Smooth muscle cell (in vitro differentiated cells): ENCODE data around the gene OSER1. TPM values are rescaled to one million over a fixed set of nuclear protein-coding genes. Genes with fewer than 3 reads are reported as not detected.

Source experiments
- DNase-seq: peaks from one replicate; lab custom pipeline; 2025; ENCODE audit not compliant: unreplicated experiment; lab: John Stamatoyannopoulos, UW
- H2AFZ ChIP-seq: fragments of 200-600 bp; sonication (generic); 2 replicates; pipeline ENCODE4 v1.6.0; 2016; ENCODE audit warnings: antibody characterized with exemption, low read depth, mild to moderate bottlenecking
- H3F3A ChIP-seq: fragments of 200-600 bp; sonication (generic); 2 replicates; pipeline ENCODE4 v1.6.0; 2017; ENCODE audit warnings: antibody characterized with exemption, low read depth
- H3K27ac ChIP-seq: fragments of 200-600 bp; sonication (generic); 2 replicates; pipeline ENCODE4 v1.5.1; 2016; ENCODE audit warnings: low read depth, mild to moderate bottlenecking
- H3K27me3 ChIP-seq: fragments of 200-600 bp; sonication (generic); 2 replicates; pipeline ENCODE4 v1.6.1; 2016; ENCODE audit warnings: low read depth, mild to moderate bottlenecking
- H3K36me3 ChIP-seq: fragments of 200-600 bp; sonication (generic); 2 replicates; pipeline ENCODE4 v1.5.1; 2016; ENCODE audit warnings: low read depth
- H3K4me1 ChIP-seq: fragments of 200-600 bp; sonication (generic); 2 replicates; pipeline ENCODE4 v1.5.1; 2016; ENCODE audit warnings: low read depth
- H3K4me2 ChIP-seq: fragments of 200-600 bp; sonication (generic); 2 replicates; pipeline ENCODE4 v1.6.0; 2016; ENCODE audit warnings: mild to moderate bottlenecking
- H3K4me3 ChIP-seq: fragments of 200-600 bp; sonication (generic); 2 replicates; pipeline ENCODE4 v1.5.1; 2016; ENCODE audit warnings: mild to moderate bottlenecking
- H3K79me2 ChIP-seq: fragments of 200-600 bp; sonication (generic); 2 replicates; pipeline ENCODE4 v1.6.0; 2016; ENCODE audit warnings: low read depth, mild to moderate bottlenecking
- H3K9ac ChIP-seq: fragments of 200-600 bp; sonication (generic); 2 replicates; pipeline ENCODE4 v1.6.0; 2016; ENCODE audit warnings: low read depth
- H3K9me3 ChIP-seq: fragments of 200-600 bp; sonication (generic); replicated peaks from 2 replicates; pipeline ENCODE4 v1.5.1; 2016; ENCODE audit warnings: low read depth
- H4K20me1 ChIP-seq: fragments of 200-600 bp; sonication (generic); 2 replicates; pipeline ENCODE4 v1.6.0; 2016; ENCODE audit warnings: low read depth
- WGBS: methylation state at CpG from one replicate; pipeline ENCODE4 v1.1.7; 2016; ENCODE audit warnings: low lambda C conversion rate; 5-methylcytosine and 5-hydroxymethylcytosine counted together
- polyA plus RNA-seq: library from polyadenylated mRNA; unstranded; fragments of >200 nt; fragmentation: Nextera tagmentation; extraction: Ambion mirVana; gene quantifications from 2 replicates; pipeline ENCODE4 v1.2.1, GENCODE V29; 2016
- total RNA-seq: library from RNA; depleted of rRNA; stranded (reverse); fragments of >200 nt; gene quantifications from 2 replicates; pipeline ENCODE4 v1.2.3, GENCODE V29; 2014
- TF ChIP-seq, protein P1 (sequence below): fragments of 200-600 bp; sonication (generic); IDR thresholded peaks from 2 replicates; pipeline ENCODE4 v1.5.1; 2017; ENCODE audit warnings: borderline replicate concordance, mild to moderate bottlenecking, antibody characterized with exemption; ENCODE audit not compliant: insufficient read depth, poor library complexity, severe bottlenecking

OSER1 gene
- total and polyA plus RNA-seq, 2 experiments from 2014 or later = 33.1 to 42.3 TPM

DNA sequence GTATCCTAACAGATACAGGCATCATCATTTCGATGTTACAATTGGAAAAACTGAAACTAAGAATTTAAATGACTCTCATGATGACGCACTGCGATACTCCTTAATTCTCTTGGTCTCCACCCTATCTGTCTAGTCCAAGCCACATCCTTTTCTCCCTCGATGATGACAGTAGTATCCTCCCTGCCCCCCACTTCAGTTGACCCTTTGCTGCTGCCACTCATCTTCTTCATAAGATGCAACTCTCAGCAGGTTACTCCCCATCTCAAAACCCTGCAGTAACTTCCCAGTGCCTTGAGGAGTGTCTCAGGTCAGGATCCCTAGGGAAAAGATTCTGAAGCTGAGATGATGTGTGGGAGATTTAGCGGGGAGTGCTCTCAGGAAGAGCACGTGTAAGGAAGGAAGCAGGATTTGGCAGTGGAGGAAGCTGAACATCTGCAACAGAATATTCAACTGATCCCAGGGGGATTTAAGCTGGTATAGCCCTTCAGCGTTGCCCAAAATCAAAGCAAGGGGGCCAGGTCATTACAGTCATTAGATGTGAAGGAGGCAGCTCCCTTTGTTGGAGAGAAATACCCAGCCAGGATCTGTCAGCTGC lies 39.7 kb downstream of the OSER1 start:
- DNase-seq = no peak
- H3K27me3 ChIP-seq = no peaks in the 10 kb centered on the region

DNA sequence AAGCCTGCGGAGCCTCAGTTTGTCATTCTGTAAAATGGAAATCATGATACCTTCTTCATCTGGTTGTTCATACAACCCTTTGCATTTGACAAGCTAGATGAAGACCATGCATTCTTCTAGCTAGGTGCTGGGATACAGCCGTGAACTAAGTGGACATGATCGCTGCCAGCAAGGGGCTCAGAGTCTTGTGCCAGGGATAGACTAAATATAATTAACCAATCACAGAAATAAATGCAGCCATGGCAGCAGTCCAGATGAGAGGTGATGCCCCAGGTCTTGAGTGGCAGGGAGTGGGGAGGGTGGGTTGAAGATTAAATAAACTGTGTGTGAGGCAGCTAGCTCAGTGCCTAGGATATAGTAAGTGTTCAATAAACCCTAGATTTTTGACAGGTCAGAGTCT lies 42.8 kb downstream of the OSER1 start:
- Histone ChIP-seq H3K4me1 (no peaks in the 10 kb centered on the region), H3K79me2 (no peaks in the 10 kb centered on the region), H2AFZ (no peak overlapping the region), H3K27me3 (no peaks in the 10 kb centered on the region), H3K36me3 (no peaks in the 10 kb centered on the region), H3K4me3 (no peak overlapping the region), H3F3A (peaks cover 5% of the 10 kb centered on the region), H4K20me1 (no peaks in the 10 kb centered on the region), H3K4me2 (no peak overlapping the region), H3K9me3 (no peaks in the 10 kb centered on the region), H3K9ac (no peak overlapping the region), H3K27ac (peak overlapping the region; percentile 92)
- TF ChIP-seq, protein P1, sequence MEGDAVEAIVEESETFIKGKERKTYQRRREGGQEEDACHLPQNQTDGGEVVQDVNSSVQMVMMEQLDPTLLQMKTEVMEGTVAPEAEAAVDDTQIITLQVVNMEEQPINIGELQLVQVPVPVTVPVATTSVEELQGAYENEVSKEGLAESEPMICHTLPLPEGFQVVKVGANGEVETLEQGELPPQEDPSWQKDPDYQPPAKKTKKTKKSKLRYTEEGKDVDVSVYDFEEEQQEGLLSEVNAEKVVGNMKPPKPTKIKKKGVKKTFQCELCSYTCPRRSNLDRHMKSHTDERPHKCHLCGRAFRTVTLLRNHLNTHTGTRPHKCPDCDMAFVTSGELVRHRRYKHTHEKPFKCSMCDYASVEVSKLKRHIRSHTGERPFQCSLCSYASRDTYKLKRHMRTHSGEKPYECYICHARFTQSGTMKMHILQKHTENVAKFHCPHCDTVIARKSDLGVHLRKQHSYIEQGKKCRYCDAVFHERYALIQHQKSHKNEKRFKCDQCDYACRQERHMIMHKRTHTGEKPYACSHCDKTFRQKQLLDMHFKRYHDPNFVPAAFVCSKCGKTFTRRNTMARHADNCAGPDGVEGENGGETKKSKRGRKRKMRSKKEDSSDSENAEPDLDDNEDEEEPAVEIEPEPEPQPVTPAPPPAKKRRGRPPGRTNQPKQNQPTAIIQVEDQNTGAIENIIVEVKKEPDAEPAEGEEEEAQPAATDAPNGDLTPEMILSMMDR = no peak
- DNase-seq = no peak
- 95% methylated on average over 3 of the region's 3 CpGs for WGBS

More for the DNA sequence above, 39.7 kb downstream of the OSER1 start:
- H3K4me2 ChIP-seq = no peak overlapping the region
- no peaks in the 10 kb centered on the region for H3K79me2 ChIP-seq
- no peaks in the 10 kb centered on the region for H3K36me3 ChIP-seq
- no peak overlapping the region for H2AFZ ChIP-seq
- H3F3A ChIP-seq = peaks cover 5% of the 10 kb centered on the region
- no peaks in the 10 kb centered on the region for H3K9me3 ChIP-seq
- TF ChIP-seq, protein P1 = no peak
- no peaks in the 10 kb centered on the region for H3K4me1 ChIP-seq
- H3K9ac ChIP-seq = no peak overlapping the region
- no peak overlapping the region for H3K27ac ChIP-seq
- WGBS = 84% methylated on average over 7 of the region's 7 CpGs
- H4K20me1 ChIP-seq = no peaks in the 10 kb centered on the region
- no peak overlapping the region for H3K4me3 ChIP-seq

DNA sequence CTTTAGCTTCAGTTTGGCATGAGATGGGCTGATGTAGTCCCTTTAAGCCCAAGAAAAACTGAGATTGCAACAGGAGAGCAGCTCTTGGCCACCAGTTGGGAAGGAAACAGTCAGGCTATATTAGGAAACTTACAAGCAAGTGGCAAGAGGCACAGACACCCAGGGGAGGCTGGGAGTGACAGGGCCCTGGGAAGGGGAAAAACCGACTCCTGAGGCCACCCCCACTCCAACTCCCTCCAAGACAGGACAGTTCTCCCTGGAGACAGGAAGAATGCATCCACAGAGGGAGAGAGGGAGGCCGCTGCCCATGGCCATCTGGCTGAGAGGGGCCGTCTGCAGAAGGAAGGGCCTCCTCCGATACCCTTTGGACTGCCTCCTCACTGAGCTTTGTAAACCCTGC lies 44.1 kb downstream of the OSER1 start:
- no peaks in the 10 kb centered on the region for H3K36me3 ChIP-seq
- TF ChIP-seq, protein P1 = no peak
- H3K9ac ChIP-seq = peak overlapping the region; percentile 61
- H3K9me3 ChIP-seq = no peaks in the 10 kb centered on the region
- peak overlapping the region; percentile 75 for H2AFZ ChIP-seq
- no peak overlapping the region for H3K4me3 ChIP-seq
- DNase-seq = peak; percentile 22
- peak overlapping the region; percentile 77 for H3K4me2 ChIP-seq
- no peaks in the 10 kb centered on the region for H3K4me1 ChIP-seq
- H3F3A ChIP-seq = peaks cover 5% of the 10 kb centered on the region
- H3K27ac ChIP-seq = peak overlapping the region; percentile 92
- WGBS = 19% methylated on average over 4 of the region's 4 CpGs
- no peaks in the 10 kb centered on the region for H3K27me3 ChIP-seq
- no peaks in the 10 kb centered on the region for H4K20me1 ChIP-seq
- H3K79me2 ChIP-seq = no peaks in the 10 kb centered on the region

DNA sequence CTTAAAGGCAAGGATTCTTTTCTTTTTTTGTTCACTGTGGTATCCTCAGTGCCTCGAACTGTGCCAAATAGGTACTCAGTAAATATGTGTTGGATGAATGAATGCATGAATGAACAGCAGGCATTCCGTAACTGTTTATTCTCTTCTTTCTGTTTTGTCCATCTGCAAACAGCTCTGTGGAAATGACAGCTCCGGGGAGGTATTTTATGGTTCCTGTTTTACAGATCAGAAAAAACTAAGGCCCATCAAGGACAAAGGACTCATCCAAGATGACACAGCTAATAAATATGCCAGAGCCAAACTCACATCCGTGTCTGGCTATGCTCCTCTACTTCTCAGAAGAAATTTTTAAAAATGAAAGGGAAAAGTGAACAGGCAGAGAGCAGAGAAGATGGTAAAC lies 44.6 kb downstream of the OSER1 start:
- Histone ChIP-seq H4K20me1 (no peaks in the 10 kb centered on the region), H3K9ac (peak overlapping the region; percentile 61), H3K27ac (peak overlapping the region; percentile 92), H2AFZ (peak overlapping the region; percentile 75), H3K9me3 (no peaks in the 10 kb centered on the region), H3K4me2 (peak overlapping the region; percentile 77), H3F3A (peaks cover 5% of the 10 kb centered on the region), H3K36me3 (no peaks in the 10 kb centered on the region), H3K4me1 (no peaks in the 10 kb centered on the region), H3K4me3 (no peak overlapping the region), H3K27me3 (no peaks in the 10 kb centered on the region), H3K79me2 (no peaks in the 10 kb centered on the region)
- no peak for DNase-seq
- WGBS = 22% methylated on average over 4 of the region's 4 CpGs
- TF ChIP-seq, protein P1 = no peak
